Tibial artery (tissue), 4 donors: Measurements from ENCODE around the gene PRKAG2.
"Not testable (repeated sequence)": the region's sequence is repeated elsewhere in the genome, so short reads cannot be mapped to it uniquely, and the experiment has no call there.

Source experiments
- DNase-seq, 2 donors: peaks; one replicate each; pipeline ENCODE4 v3.0.0-alpha.2; 2019
- H3K27ac ChIP-seq, 2 donors: fragments of 200-600 bp; sonication (generic) in 1 of 2; 1 replicate in 1 of 2; 2 replicates in 1 of 2; pipeline ENCODE4 v1.5.1; 2018 to 2019; ENCODE audit warnings: mild to moderate bottlenecking in 1 of 2
- H3K27me3 ChIP-seq, 2 donors: fragments of 200-600 bp; sonication (generic) in 1 of 2; one replicate each; pipeline versions ENCODE4 v1.5.1 to v1.6.0; 2016 to 2019
- H3K36me3 ChIP-seq, 3 donors: fragments of 200-600 bp; sonication (generic) in 2 of 3; one replicate each; pipeline ENCODE4 v1.5.1; 2016 to 2019; ENCODE audit warnings: mild to moderate bottlenecking in 2 of 3
- H3K4me1 ChIP-seq, 4 donors: fragments of 200-600 bp; sonication (generic) in 2 of 4; 1 replicate in 3 of 4; 2 replicates in 1 of 4; pipeline ENCODE4 v1.5.1; 2016 to 2019
- H3K4me3 ChIP-seq, 2 donors: fragments of 200-600 bp; sonication (generic) in 1 of 2; 1 replicate in 1 of 2; 2 replicates in 1 of 2; pipeline ENCODE4 v1.5.1; 2018 to 2019; ENCODE audit warnings: mild to moderate bottlenecking in 2 of 2
- H3K9me3 ChIP-seq, 3 donors: fragments of 200-600 bp; sonication (generic) in 1 of 3; one replicate each; pipeline ENCODE4 v1.5.1; 2016 to 2019
- CTCF ChIP-seq, 2 experiments: fragments of 200-600 bp in 1 of 2; fragments of 450-650 bp in 1 of 2; IDR thresholded peaks; one replicate each; pipeline ENCODE4 v1.5.1; 2017 to 2019; ENCODE audit warnings: antibody characterized with exemption in 2 of 2, mild to moderate bottlenecking in 1 of 2, moderate library complexity in 1 of 2
- intact Hi-C: fragments of 100-400 bp; cut with DNase I; formaldehyde crosslinking; loops from one replicate; pipeline ENCODE4 v1.15.0; 2023; ENCODE audit warnings: low total_unique reads

PRKAG2 gene

GRCh38 chr7:151524845-151525244 lies 352.1 kb downstream of the PRKAG2 start:
- intact Hi-C loops = loop anchor here (1.0 kb wide), 1 partner anchor 18 kb away; no protein-coding TSS in a partner anchor

GRCh38 chr7:151524331-151524730 lies 352.6 kb downstream of the PRKAG2 start:
- no peak for TF ChIP-seq CTCF (IDR thresholded peaks at IDR 0.05)
- no peaks in the 10 kb centered on the region for H3K36me3 ChIP-seq
- peaks cover 0 to 9% (median 6%) of the 10 kb centered on the region in 4 donors for H3K4me1 ChIP-seq
- no peaks in the 10 kb centered on the region for H3K9me3 ChIP-seq
- H3K27ac ChIP-seq = no peak overlapping the region
- no peak for DNase-seq
- no peak overlapping the region for H3K4me3 ChIP-seq
- intact Hi-C loops = loop anchor here (1.0 kb wide), 1 partner anchor 19 kb away; no protein-coding TSS in a partner anchor
- H3K27me3 ChIP-seq = no peaks in the 10 kb centered on the region

More at GRCh38 chr7:151524845-151525244, 352.1 kb downstream of the PRKAG2 start:
- DNase-seq = no peak
- H3K27ac ChIP-seq = no peak overlapping the region
- H3K4me3 ChIP-seq = no peak overlapping the region
- H3K36me3 ChIP-seq = no peaks in the 10 kb centered on the region
- TF ChIP-seq CTCF (IDR thresholded peaks at IDR 0.05) = no peak
- H3K9me3 ChIP-seq = peaks cover 0 to 1% (median 0%) of the 10 kb centered on the region in 3 donors
- no peaks in the 10 kb centered on the region for H3K27me3 ChIP-seq
- peaks cover 0 to 9% (median 6%) of the 10 kb centered on the region in 4 donors for H3K4me1 ChIP-seq

- H3K9me3 ChIP-seq = no peaks in the 10 kb centered on the region
- H3K4me3 ChIP-seq = peak overlapping the region; percentile 84 to 92
- intact Hi-C loops = no loop called here
- H3K27me3 ChIP-seq = no peaks in the 10 kb centered on the region
- peak; percentile 44 to 82 for DNase-seq
- no peak for TF ChIP-seq CTCF (IDR thresholded peaks at IDR 0.05)
- H3K4me1 ChIP-seq = peaks cover 0 to 34% (median 19%) of the 10 kb centered on the region in 4 donors
- H3K27ac ChIP-seq = peak overlapping the region; percentile 93 to 100
- H3K36me3 ChIP-seq = no peaks in the 10 kb centered on the region
Measured at GRCh38 chr7:151520419-151521261, 356.3 kb downstream of the PRKAG2 start.

- Histone ChIP-seq H3K4me1 (peaks cover 0 to 42% (median 21%) of the 10 kb centered on the region in 4 donors), H3K36me3 (no peaks in the 10 kb centered on the region), H3K9me3 (no peaks in the 10 kb centered on the region), H3K4me3 (peak within 1 kb of the TSS; percentile 84 to 92), H3K27me3 (no peaks in the 10 kb centered on the region), H3K27ac (peak within 1 kb of the TSS; percentile 93 to 100)
- TF ChIP-seq CTCF (IDR thresholded peaks at IDR 0.05) = no peak
- peak; percentile 98 to 99 for DNase-seq
- intact Hi-C loops = no loop called here
Measured at GRCh38 chr7:151519765-151520418, 357.0 kb downstream of the PRKAG2 start, which contains the start of gene RHEB. Gene RHEB (minus strand): TSS chr7:151519895. CDS start chr7:151519511, 384 bp downstream.

GRCh38 chr7:151518947-151519764 lies 357.8 kb downstream of the PRKAG2 start:
- H3K9me3 ChIP-seq, intact Hi-C loops, H3K27me3 ChIP-seq, H3K36me3 ChIP-seq: not testable (repeated sequence)
- peak; percentile 41 to 83 for DNase-seq
- Histone ChIP-seq H3K4me3 (peak overlapping the region; percentile 84 to 92), H3K4me1 (peaks cover 0 to 49% (median 24%) of the 10 kb centered on the region in 4 donors), H3K27ac (peak overlapping the region; percentile 93 to 100)
- peak in 1 of 2 experiments; percentile 10 for TF ChIP-seq CTCF (IDR thresholded peaks at IDR 0.05)
